Testis (tissue), 3 donors: ENCODE measurements around the gene SCRN1. TPM values are rescaled to one million over a fixed set of nuclear protein-coding genes. Genes with fewer than 3 reads are reported as not detected.
A peak's percentile ranks its signal among the peaks of the same experiment; 100 is the strongest.

Experiments
- DNase-seq: peaks from one replicate; pipeline ENCODE4 v3.0.0-alpha.2; 2019
- H3K27ac ChIP-seq, 2 donors: fragments of 200-600 bp; sonication (generic); one replicate each; pipeline ENCODE4 v1.5.1; 2019
- H3K27me3 ChIP-seq: fragments of 200-600 bp; sonication (generic); one replicate; pipeline ENCODE4 v1.5.1; 2019
- H3K36me3 ChIP-seq: fragments of 200-600 bp; sonication (generic); one replicate; pipeline ENCODE4 v1.5.1; 2017; ENCODE audit warnings: low read depth; ENCODE audit errors: missing control alignments
- H3K4me1 ChIP-seq: fragments of 200-600 bp; sonication (generic); one replicate; pipeline ENCODE4 v1.5.1; 2019
- H3K4me3 ChIP-seq, 2 donors: fragments of 200-600 bp; sonication (generic); one replicate each; pipeline ENCODE4 v1.5.1; 2017 to 2019
- H3K9me3 ChIP-seq: fragments of 200-600 bp; sonication (generic); one replicate; pipeline ENCODE4 v1.5.1; 2017
- POLR2A ChIP-seq: fragments of 450-650 bp; IDR thresholded peaks from one replicate; pipeline ENCODE4 v1.6.1; 2017; ENCODE audit warnings: antibody characterized with exemption, mild to moderate bottlenecking, moderate library complexity
- WGBS, 2 donors: methylation state at CpG; one replicate each; pipeline ENCODE4 v1.1.5; 2018; 5-methylcytosine and 5-hydroxymethylcytosine counted together
- intact Hi-C: fragments of 100-400 bp; cut with DNase I; formaldehyde crosslinking; loops from one replicate; pipeline ENCODE4 v1.15.1; 2023; ENCODE audit warnings: low total_unique reads
- polyA plus RNA-seq: library from polyadenylated mRNA; stranded (reverse); fragments of 350-450 nt; fragmentation: Illumina TruSeq; extraction: RNeasy Lipid Tissue Mini Kit (QIAGEN cat#74804); gene quantifications from one replicate; pipeline ENCODE4 v1.2.3, GENCODE V29; 2014; ENCODE audit warnings: low read depth, low replicate concordance; ENCODE audit not compliant: insufficient read depth
- total RNA-seq, 2 donors: library from RNA; depleted of rRNA; stranded (reverse); fragments of >200 nt; gene quantifications; one replicate each; pipeline ENCODE4 v1.2.3, GENCODE V29; 2016
- TF ChIP-seq, protein P1 (sequence below), 3 experiments: fragments of 450-650 bp in 2 of 3; fragments of 200-600 bp in 1 of 3; sonication (generic) in 1 of 3; IDR thresholded peaks; one replicate each; pipeline ENCODE4 v1.5.1; 2016 to 2019; ENCODE audit warnings: antibody characterized with exemption in 3 of 3, mild to moderate bottlenecking in 2 of 3, moderate library complexity in 1 of 3

The SCRN1 gene
- total and polyA plus RNA-seq, 3 donors from 2014 or later: 56.8 to 107 (median 78.0) TPM

DNA sequence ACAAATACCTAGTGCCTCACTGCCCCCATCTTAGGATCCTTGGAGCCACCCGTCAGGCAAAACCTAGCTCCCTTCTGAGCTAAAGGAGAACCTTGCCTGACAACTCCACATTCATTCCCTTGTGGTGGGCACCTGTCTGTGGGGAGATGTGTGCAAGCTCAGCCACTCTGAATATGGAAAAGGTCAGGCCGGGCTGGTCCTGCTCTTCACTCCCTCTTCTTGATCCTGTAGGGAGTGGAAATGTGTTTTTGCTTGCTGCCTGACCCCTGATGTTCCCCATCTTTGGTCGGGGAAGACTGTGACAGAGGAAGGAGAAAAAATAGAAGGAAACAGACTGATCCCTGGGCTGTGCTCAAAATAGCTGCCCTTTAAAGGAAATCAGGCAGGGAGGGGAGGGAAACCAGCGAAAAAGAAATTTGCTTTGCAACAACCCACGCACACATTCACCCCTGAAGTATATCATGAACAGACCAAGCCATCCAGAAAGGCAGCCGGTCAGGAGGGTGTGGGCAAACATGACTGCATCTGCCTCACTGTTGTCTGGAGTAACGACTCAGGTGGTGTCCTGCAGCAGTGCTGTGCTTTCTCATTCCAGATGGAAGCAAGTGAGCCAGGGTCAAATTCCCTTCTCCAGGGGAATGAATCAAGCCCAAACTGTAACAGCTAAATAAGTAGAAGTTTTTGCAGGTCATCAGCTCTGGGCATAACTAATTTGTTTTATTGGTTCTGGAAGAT lies 74.0 kb downstream of the SCRN1 start:
- Histone ChIP-seq H3K36me3 (no peaks in the 10 kb centered on the region), H3K4me3 (no peak overlapping the region), H3K9me3 (no peaks in the 10 kb centered on the region), H3K4me1 (peaks cover 7% of the 10 kb centered on the region), H3K27ac (peak overlapping the region; percentile 21 to 71), H3K27me3 (no peaks in the 10 kb centered on the region)
- DNase-seq: peak; percentile 46
- WGBS, 2 donors: 29 to 36% methylated on average over 6 to 7 of the region's 7 CpGs
- TF ChIP-seq POLR2A: no peak
- TF ChIP-seq, protein P1, sequence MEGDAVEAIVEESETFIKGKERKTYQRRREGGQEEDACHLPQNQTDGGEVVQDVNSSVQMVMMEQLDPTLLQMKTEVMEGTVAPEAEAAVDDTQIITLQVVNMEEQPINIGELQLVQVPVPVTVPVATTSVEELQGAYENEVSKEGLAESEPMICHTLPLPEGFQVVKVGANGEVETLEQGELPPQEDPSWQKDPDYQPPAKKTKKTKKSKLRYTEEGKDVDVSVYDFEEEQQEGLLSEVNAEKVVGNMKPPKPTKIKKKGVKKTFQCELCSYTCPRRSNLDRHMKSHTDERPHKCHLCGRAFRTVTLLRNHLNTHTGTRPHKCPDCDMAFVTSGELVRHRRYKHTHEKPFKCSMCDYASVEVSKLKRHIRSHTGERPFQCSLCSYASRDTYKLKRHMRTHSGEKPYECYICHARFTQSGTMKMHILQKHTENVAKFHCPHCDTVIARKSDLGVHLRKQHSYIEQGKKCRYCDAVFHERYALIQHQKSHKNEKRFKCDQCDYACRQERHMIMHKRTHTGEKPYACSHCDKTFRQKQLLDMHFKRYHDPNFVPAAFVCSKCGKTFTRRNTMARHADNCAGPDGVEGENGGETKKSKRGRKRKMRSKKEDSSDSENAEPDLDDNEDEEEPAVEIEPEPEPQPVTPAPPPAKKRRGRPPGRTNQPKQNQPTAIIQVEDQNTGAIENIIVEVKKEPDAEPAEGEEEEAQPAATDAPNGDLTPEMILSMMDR (IDR thresholded peaks at IDR 0.05): no peak
- intact Hi-C loops: no loop called here

- TF ChIP-seq, protein P1 (IDR thresholded peaks at IDR 0.05): no peak
- no peak for TF ChIP-seq POLR2A
- peaks cover 7% of the 10 kb centered on the region for H3K4me1 ChIP-seq
- H3K9me3 ChIP-seq: no peaks in the 10 kb centered on the region
- no peak overlapping the region for H3K27ac ChIP-seq
- H3K36me3 ChIP-seq: no peaks in the 10 kb centered on the region
- intact Hi-C loops: no loop called here
- H3K4me3 ChIP-seq: no peak overlapping the region
- DNase-seq: no peak
- H3K27me3 ChIP-seq: no peaks in the 10 kb centered on the region
- 89 to 93% methylated on average over 4 of the region's 4 CpGs for WGBS, 2 donors
Measured at GRCh38 chr7:29914180-29914579, 75.4 kb downstream of the SCRN1 start.

DNA sequence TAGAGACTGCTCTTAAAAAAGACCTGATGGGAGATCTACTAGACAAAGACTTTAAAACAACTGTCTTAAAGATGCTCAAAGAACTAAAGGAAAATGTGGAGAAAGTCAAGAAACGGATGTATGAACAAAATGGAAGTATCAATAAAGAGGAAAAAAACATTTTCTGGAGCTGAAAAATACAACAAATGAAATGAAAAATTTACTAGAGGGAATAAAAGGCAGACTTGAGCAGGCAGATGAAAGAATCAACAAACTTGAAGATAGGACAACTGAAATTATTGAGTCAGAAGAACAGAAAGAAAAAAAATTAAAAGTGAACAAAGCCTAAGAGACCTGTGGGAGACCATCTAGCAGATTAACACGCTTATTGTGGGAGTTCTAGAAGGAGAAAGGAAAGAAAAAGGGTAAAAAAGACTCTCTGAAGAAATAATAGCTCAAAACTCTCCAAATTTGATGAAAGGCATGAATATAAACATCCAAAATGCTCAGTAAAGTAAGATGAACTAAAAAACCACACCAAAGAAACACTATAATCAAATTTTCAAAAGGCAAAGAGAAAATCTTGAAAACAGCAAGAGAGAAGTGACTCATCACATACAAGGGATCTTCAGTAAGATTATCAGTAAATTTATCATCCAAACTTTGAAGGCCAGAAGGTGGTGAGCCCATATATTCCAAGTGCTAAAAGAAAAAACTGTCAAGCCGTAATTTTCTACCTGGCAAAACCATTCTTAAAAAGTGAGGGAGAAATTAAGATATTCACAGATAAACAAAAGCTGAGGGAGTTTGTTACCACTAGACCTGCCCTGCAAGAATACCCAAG lies 83.2 kb downstream of the SCRN1 start:
- no peak for DNase-seq
- H3K4me3 ChIP-seq: no peak overlapping the region
- no peaks in the 10 kb centered on the region for H3K9me3 ChIP-seq
- 93 to 94% methylated on average over 3 of the region's 3 CpGs for WGBS, 2 donors
- intact Hi-C loops: no loop called here
- no peaks in the 10 kb centered on the region for H3K36me3 ChIP-seq
- no peak for TF ChIP-seq POLR2A
- no peaks in the 10 kb centered on the region for H3K27me3 ChIP-seq
- no peaks in the 10 kb centered on the region for H3K4me1 ChIP-seq
- no peak overlapping the region for H3K27ac ChIP-seq

GRCh38 chr7:29900745-29901144 lies 88.9 kb downstream of the SCRN1 start:
- intact Hi-C loops: no loop called here

DNA sequence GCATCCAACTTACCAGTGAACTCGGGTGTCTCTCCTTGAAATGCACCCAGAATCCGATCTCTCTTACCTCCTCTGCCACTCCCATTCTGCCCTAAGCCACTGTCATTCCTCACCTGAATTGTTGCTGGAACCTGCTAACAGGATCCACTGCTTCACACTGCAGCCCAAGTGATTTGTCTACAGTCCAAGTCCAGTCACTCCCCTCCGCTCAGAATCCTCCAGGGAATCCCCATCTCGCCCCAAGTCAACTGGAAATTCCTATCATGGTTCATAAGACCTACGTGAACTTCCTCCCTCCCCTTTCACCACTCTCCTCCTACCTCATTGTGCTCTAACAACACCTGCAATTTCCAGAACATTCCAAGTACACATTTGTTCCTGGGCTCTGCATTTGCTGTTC lies 91.3 kb downstream of the SCRN1 start:
- Histone ChIP-seq H3K9me3 (no peaks in the 10 kb centered on the region), H3K27me3 (no peaks in the 10 kb centered on the region), H3K27ac (no peak overlapping the region), H3K36me3 (no peaks in the 10 kb centered on the region), H3K4me1 (no peaks in the 10 kb centered on the region), H3K4me3 (no peak overlapping the region)
- intact Hi-C loops: no loop called here
- DNase-seq: no peak
- 58 to 84% methylated on average over 5 of the region's 5 CpGs for WGBS, 2 donors
- TF ChIP-seq POLR2A: no peak
- TF ChIP-seq, protein P1 (IDR thresholded peaks at IDR 0.05): no peak

More at GRCh38 chr7:29900745-29901144, 88.9 kb downstream of the SCRN1 start:
- no peaks in the 10 kb centered on the region for H3K36me3 ChIP-seq
- no peak for DNase-seq
- TF ChIP-seq POLR2A: no peak
- TF ChIP-seq, protein P1 (IDR thresholded peaks at IDR 0.05): no peak
- 72% methylated on average over 1 of the region's 1 CpG; no CpG with 5 or more reads in 1 of the 2 donors for WGBS, 2 donors
- H3K27ac ChIP-seq: no peak overlapping the region
- H3K4me3 ChIP-seq: no peak overlapping the region
- H3K9me3 ChIP-seq: no peaks in the 10 kb centered on the region
- H3K27me3 ChIP-seq: no peaks in the 10 kb centered on the region
- no peaks in the 10 kb centered on the region for H3K4me1 ChIP-seq
